Parietal lobe (tissue), 2 donors: ENCODE data around the gene GPHA2. TPM values are rescaled to one million over a fixed set of nuclear protein-coding genes. Genes with fewer than 3 reads are reported as not detected.

Source experiments
- small RNA-seq: library from RNA; depleted of rRNA; stranded (forward); fragments of <200 nt; gene quantifications from one replicate; pipeline ENCODE3, GENCODE V24; 2014; ENCODE audit warnings: low replicate concordance
- total RNA-seq: library from RNA; depleted of rRNA; stranded (reverse); fragments of >200 nt; gene quantifications from one replicate; pipeline ENCODE4 v1.2.3, GENCODE V29; 2014

Gene GPHA2, protein sequence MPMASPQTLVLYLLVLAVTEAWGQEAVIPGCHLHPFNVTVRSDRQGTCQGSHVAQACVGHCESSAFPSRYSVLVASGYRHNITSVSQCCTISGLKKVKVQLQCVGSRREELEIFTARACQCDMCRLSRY
- total RNA-seq = not detected

DNA sequence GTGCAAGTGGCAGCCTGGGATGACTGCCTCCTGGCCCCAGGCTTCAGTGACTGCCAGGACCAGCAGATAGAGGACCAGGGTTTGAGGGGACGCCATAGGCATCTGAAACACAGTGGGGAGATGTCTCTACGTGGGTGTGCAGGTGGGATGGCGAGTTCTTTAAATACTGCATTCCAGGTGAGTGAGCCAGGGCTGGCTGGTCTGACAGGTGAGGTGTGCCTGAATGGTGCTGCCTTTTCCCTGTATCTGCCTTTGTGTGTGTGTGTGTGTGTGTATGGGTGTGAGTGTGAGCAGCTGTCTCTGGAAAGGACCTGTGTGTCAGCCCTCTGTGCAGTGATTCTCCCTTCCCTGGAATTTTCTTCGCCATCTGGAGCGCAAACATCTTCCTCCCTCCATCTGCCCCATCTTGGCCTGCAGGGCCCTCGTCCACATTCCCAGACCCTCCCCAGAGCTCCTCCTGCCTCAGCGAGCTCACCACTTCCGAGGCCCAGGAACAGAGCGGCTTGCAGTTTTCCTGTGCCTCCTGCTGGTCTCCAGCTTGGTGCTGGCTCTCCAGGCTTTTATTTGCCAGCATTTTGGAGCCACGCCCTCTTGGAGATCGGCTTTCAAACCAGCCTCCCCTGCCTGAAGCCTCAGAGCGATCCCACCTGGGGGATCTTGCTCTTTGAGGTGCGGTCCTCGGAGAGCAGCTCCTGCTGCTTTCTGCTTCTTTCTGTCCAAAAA is at the start of gene GPHA2:
Gene GPHA2 (minus strand): TSS at position 535 of the 723 bp plus-strand sequence. CDS start 433 bp downstream, at position 102.

DNA sequence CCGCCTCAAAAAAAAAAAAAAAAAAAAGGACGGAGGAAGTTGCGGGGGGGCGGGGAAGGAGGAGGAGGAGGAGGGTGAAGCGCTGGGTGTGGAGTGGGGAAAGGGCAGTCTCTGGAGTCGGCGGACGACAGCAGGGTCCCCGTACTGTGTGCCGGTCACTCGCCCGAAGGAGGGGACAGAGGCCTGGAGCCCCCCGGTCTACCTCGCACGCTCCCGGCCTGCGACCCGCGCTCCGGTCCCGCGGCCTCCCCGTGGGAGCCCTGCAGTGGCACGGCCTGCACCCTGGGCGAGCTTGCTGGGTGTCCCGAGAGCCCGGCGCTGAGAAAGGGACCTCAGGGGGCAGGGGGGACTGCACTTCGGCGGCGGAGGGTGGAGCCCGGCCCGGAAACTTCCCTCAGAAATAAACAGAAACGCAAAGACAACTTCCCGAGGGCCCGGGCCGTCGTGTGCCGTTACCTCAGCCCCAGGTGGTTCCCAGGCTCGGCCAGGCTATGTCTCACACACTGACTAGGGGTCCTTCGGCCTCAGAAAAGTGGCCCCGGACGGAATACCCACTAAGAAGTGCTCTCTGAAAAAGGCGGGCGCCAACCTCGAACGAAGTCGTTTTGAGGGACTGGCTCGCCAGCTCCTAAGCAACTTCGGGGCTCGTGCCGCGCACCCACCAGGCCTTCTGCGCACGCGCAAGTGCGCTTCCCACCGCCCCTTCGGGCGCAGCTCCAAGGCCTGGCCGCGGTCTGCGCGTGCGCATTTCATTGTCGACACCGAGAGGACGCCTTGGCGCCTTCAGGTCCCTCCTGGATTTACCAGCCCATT is 35.9 kb upstream of the GPHA2 start, which contains the start of gene MAJIN:
Gene MAJIN (minus strand): TSS at position 688 of the 813 bp plus-strand sequence. CDS start 12,703 bp downstream, outside the sequence.

DNA sequence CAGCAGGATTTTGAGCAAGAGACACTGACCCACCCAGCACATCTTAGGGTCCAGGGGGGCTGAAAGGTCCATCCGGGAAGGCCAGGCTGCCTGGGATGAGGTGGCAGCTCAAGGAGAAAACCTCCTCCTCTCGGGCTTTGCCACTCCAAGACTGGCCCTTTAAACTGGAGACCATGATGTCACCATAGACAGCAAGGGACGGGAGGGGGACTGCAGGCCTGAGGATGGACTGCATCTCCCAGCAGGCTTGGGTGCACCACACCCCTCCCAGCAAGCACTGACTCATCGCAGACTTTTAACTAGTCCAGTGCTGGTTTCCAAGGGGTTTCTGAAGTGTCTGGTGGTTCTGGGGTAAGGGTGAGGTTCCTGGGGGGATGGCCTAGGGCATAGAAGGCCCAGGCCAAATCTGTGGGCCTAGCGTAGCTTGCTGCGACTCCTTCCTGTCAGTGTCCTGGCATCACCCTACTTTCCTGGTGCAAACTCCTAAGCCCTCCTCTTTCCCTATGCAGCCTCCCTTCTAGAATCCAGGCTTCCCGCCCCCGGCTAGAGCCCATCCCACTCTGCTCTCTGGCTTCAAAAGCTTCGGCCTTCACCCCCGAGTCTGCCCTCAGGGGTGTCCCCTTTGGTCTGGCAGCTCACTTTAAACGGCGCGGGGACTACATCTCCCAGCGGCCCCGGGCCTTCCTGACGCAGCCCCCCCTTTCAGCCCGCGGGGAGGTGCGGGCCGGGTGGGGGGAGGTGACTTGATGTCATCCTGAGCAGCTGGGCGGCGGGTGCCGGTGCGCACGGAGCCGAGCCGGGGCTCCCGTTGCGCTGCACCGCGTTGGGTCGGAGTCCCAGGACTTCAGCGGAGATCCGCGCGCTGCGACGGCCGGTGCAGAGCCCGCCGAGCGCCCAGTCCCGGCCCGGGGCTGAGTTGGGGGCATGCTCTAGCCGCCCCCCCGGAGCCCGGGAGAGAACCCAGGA is 11.5 kb downstream of the GPHA2 start, which contains the start of gene PPP2R5B:
Gene PPP2R5B (plus strand): TSS at position 746 of the 966 bp plus-strand sequence. CDS start 1,046 bp downstream, outside the sequence.

DNA sequence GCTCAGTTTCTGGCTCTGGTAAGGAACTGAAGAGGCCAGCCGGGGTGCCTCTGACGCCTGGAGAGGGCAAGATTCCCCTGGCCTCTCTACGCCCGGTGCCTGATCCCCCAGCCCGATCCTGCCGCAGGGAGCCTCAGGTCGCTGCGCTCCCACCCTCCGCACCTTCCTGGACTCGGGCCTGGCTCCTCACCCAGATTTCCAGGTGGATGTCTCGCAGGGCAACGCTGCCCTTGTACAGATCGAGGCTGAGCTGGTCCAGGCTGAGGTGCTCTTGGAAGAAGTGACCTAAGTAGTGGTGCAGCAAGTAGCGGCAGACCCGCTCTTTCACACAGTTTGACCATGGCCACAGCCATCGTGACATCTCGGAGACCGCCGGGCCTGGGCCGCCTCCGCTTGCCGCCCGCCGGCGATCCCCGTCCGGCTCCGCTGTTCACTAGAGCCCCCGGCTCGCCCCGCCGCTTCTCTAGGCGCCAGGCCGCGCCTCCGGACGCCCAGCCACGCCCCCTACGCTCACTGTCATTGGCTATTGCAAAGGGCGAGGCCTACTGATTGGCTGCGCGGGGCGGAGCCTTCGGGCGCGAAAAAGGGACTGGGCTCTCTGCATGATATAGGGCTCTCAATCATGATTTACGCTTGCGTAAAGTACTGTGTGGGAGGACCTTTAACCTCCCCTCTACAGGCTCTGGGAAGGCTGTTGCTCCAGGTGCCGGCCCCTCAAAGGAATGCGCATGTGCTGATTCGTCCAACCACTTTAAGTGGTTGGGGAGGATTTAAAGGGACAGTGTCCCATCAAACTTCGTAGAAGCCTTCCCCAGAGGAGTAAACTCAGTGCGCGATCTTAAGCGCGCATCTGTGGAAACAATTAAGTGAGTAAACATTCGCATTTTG is 18.7 kb downstream of the GPHA2 start, which contains the start of gene ATG2A:
Gene ATG2A (minus strand): TSS at position 435 of the 888 bp plus-strand sequence. CDS start 74 bp downstream, at position 361.

Small RNA genes lying within 50 kb of the gene (small RNA-seq; reads per million reads assigned to genes)
- gene MIR6749 = not detected
- not detected for gene MIR6750

Other genes with a start within 250 kb of the GPHA2 start
- 315 TPM for gene NRXN2, start 212.7 kb downstream of the GPHA2 start, total RNA-seq
- 40.7 TPM for gene RASGRP2, start 191.8 kb downstream of the GPHA2 start, total RNA-seq
- 0.63 TPM for gene PYGM, start 175.9 kb downstream of the GPHA2 start, total RNA-seq
- 193 TPM for gene SF1, start 157.4 kb downstream of the GPHA2 start, total RNA-seq
- gene MAP4K2, start 132.7 kb downstream of the GPHA2 start, total RNA-seq = 15.7 TPM
- 24.4 TPM for gene MEN1, start 125.3 kb downstream of the GPHA2 start, total RNA-seq
- 0.31 TPM for gene CDC42BPG, start 91.2 kb downstream of the GPHA2 start, total RNA-seq
- 44.4 TPM for gene EHD1, start 57.3 kb downstream of the GPHA2 start, total RNA-seq
- 13.1 TPM for gene ATG2A, start 18.7 kb downstream of the GPHA2 start, total RNA-seq
- gene PPP2R5B, start 11.2 kb downstream of the GPHA2 start, total RNA-seq = 27.9 TPM
- gene MAJIN, start 36.2 kb upstream of the GPHA2 start, total RNA-seq = not detected
- gene BATF2, start 61.1 kb upstream of the GPHA2 start, total RNA-seq = not detected
- gene ARL2, start 78.3 kb upstream of the GPHA2 start, total RNA-seq = 42.9 TPM
- 21.9 TPM for gene SNX15, start 91.5 kb upstream of the GPHA2 start, total RNA-seq
- gene SAC3D1, start 105.3 kb upstream of the GPHA2 start, total RNA-seq = 4.7 TPM
- gene NAALADL1, start 122.7 kb upstream of the GPHA2 start, total RNA-seq = 2.2 TPM
- gene CDCA5, start 148.1 kb upstream of the GPHA2 start, total RNA-seq = 2.8 TPM
- gene ZFPL1, start 148.3 kb upstream of the GPHA2 start, total RNA-seq = 20.3 TPM
- gene VPS51, start 160.3 kb upstream of the GPHA2 start, total RNA-seq = 197 TPM
- 61.0 TPM for gene TM7SF2, start 176.0 kb upstream of the GPHA2 start, total RNA-seq
- 4.7 TPM for gene ZNHIT2, start 181.8 kb upstream of the GPHA2 start, total RNA-seq
- 168 TPM for gene FAU, start 186.2 kb upstream of the GPHA2 start, total RNA-seq
- 29.4 TPM for gene MRPL49, start 186.4 kb upstream of the GPHA2 start, total RNA-seq
- gene SYVN1, start 198.6 kb upstream of the GPHA2 start, total RNA-seq = 22.2 TPM
- not detected for gene SPDYC, start 234.3 kb upstream of the GPHA2 start, total RNA-seq
- gene CAPN1, start 246.0 kb upstream of the GPHA2 start, total RNA-seq = 65.7 TPM